HL-60 (cell line): Measurements from ENCODE around the gene MXRA7.

Experiments used
- DNase-seq, 2 experiments: peaks; one replicate each; pipeline ENCODE4 v3.0.0-alpha.2; 2010 to 2020; ENCODE audit warnings: low read depth in 1 of 2, low spot score in 1 of 2
- H3K27ac ChIP-seq: fragments of 250-450 bp; sonication (Bioruptor Pico); replicated peaks from 2 replicates; pipeline ENCODE4 v1.5.1; 2020; ENCODE audit warnings: mild to moderate bottlenecking, moderate library complexity
- H3K27me3 ChIP-seq: fragments of 250-450 bp; sonication (Bioruptor Pico); 2 replicates; pipeline ENCODE4 v1.5.1; 2021; ENCODE audit warnings: mild to moderate bottlenecking, moderate library complexity; ENCODE audit not compliant: insufficient read depth, poor library complexity, severe bottlenecking
- H3K4me3 ChIP-seq: replicated peaks from 2 replicates; pipeline ENCODE4 v1.5.1; 2011; ENCODE audit warnings: mild to moderate bottlenecking, control low read depth, low read length; ENCODE audit not compliant: insufficient read depth
- CTCF ChIP-seq: IDR thresholded peaks from one replicate; pipeline ENCODE4 v1.5.1; 2011; ENCODE audit warnings: low read length, control low read depth, inconsistent platforms; ENCODE audit not compliant: insufficient read depth
- GABPA ChIP-seq: IDR thresholded peaks from 2 replicates; pipeline ENCODE4 v1.6.1; 2012; ENCODE audit warnings: low read depth
- POLR2AphosphoS5 ChIP-seq: IDR thresholded peaks from 2 replicates; pipeline ENCODE4 v1.6.1; 2012; ENCODE audit warnings: low read depth
- SPI1 ChIP-seq: IDR thresholded peaks from 2 replicates; pipeline ENCODE4 v1.6.1; 2012; ENCODE audit warnings: low read depth, mild to moderate bottlenecking, borderline replicate concordance
- TF ChIP-seq, protein P1 (sequence below): IDR thresholded peaks from 2 replicates; pipeline ENCODE4 v1.6.1; 2012; ENCODE audit warnings: low read depth; ENCODE audit not compliant: insufficient replicate concordance

Gene MXRA7

DNA sequence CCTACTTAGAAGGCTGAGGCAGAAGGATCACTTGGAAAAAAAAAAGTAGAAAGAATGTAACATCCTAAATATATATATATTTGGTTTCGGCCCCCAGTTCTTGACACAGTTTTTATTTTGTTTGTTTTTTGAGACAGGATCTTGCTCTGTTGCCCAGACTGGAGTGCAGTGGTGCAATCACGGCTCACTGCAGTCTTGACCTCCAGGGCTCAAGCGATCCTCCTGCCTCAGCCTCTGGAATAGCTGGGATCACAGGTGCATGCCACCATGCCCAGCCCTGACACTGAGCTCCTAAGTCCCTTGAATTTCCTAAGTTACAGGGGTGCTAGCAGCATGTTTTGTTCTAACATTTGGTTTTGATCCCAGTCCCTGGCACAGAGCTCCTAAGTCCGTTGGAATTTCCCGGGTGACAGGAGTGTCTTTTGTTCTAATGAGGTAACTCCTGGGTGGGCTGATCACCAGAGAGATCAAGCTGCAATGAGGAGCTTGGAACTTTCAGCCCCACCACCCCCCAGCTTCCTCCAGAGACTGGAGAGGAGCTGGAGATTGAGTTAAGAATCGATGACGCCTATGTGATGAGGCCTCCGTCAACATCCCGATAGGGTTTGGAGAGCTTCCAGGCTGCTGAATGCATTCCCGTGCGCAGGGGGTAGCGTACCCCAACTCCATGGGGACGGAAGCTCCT, 20.0 kb downstream of the MXRA7 start:
- TF ChIP-seq, protein P1, sequence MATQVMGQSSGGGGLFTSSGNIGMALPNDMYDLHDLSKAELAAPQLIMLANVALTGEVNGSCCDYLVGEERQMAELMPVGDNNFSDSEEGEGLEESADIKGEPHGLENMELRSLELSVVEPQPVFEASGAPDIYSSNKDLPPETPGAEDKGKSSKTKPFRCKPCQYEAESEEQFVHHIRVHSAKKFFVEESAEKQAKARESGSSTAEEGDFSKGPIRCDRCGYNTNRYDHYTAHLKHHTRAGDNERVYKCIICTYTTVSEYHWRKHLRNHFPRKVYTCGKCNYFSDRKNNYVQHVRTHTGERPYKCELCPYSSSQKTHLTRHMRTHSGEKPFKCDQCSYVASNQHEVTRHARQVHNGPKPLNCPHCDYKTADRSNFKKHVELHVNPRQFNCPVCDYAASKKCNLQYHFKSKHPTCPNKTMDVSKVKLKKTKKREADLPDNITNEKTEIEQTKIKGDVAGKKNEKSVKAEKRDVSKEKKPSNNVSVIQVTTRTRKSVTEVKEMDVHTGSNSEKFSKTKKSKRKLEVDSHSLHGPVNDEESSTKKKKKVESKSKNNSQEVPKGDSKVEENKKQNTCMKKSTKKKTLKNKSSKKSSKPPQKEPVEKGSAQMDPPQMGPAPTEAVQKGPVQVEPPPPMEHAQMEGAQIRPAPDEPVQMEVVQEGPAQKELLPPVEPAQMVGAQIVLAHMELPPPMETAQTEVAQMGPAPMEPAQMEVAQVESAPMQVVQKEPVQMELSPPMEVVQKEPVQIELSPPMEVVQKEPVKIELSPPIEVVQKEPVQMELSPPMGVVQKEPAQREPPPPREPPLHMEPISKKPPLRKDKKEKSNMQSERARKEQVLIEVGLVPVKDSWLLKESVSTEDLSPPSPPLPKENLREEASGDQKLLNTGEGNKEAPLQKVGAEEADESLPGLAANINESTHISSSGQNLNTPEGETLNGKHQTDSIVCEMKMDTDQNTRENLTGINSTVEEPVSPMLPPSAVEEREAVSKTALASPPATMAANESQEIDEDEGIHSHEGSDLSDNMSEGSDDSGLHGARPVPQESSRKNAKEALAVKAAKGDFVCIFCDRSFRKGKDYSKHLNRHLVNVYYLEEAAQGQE: no peak
- no peak for TF ChIP-seq GABPA
- TF ChIP-seq CTCF: no peak
- TF ChIP-seq POLR2AphosphoS5: no peak
- no peak for TF ChIP-seq SPI1
- no peak overlapping the region for H3K27ac ChIP-seq
- no peak for DNase-seq

DNA sequence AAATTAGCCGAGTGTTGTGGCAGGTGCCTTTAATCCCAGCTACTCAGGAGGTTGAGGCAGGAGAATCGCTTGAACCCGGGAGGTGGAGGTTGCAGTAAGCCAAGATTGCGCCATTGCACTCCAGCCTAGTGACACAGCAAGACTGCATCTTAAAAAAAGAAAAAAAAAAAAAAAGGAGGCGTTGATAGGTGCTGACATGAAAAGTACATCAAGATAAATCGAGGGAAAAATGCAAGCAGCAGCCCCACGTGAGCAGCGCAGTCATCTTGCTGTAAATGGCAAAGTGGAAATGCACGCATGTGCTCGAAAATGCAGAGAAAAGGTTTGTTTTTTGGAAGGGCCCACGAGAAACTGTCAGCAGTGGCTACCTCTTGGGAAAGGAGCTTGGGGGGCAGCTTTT, 20.9 kb downstream of the MXRA7 start:
- no peak overlapping the region for H3K4me3 ChIP-seq
- H3K27me3 ChIP-seq: no peaks in the 10 kb centered on the region
- no peak overlapping the region for H3K27ac ChIP-seq
- TF ChIP-seq CTCF: no peak
- TF ChIP-seq GABPA: no peak
- no peak for TF ChIP-seq SPI1
- DNase-seq: no peak

More for the DNA sequence above, 20.0 kb downstream of the MXRA7 start:
- H3K4me3 ChIP-seq: no peak overlapping the region
- H3K27me3 ChIP-seq: no peaks in the 10 kb centered on the region

DNA sequence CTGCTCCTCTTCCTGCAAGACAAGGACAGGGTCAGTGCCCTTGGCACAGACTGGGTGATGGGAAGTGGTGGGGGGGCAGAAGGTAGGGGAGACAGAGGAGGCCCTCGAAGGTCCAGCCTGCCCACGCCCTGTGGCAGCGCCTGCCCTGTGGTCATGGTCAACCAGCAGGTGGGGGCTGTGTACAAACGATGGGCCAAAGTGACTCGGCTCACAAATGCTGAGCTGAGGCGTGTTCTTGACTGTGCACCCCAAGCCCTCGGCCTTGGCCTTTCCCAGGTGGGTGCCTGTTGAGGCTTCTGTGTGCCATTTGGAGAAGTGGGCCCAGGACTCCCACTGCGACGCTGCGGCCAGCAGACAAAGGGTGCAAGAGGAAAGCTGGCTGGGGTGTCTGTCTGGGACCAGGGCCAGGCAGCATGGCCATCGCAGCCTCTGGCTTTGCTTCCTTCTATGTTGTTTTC, 22.6 kb downstream of the MXRA7 start:
- no peak for DNase-seq
- H3K27ac ChIP-seq: no peak overlapping the region
- no peak overlapping the region for H3K4me3 ChIP-seq
- no peaks in the 10 kb centered on the region for H3K27me3 ChIP-seq
- TF ChIP-seq GABPA: no peak
- no peak for TF ChIP-seq SPI1
- TF ChIP-seq POLR2AphosphoS5: no peak
- TF ChIP-seq, protein P1: no peak

GRCh38 chr17:76687298-76688164, 23.2 kb downstream of the MXRA7 start:
- no peak for TF ChIP-seq GABPA
- no peak for TF ChIP-seq POLR2AphosphoS5
- no peak for TF ChIP-seq SPI1
- TF ChIP-seq, protein P1: no peak
- no peak for DNase-seq
- Histone ChIP-seq H3K27ac (no peak overlapping the region), H3K27me3 (no peaks in the 10 kb centered on the region), H3K4me3 (no peak overlapping the region)
